SK-N-SH treated with all-trans-retinoic acid at 6 μM for 48 hours (cell line): Measurements from ENCODE around the gene ZCCHC17.

ENCODE experiments used
- ATAC-seq: fragments of 200-7000 bp; cut with Tn5 transposase; 3 replicates; pipeline ENCODE4 v1.9.1; 2020; ENCODE audit warnings: mild to moderate bottlenecking, moderate library complexity
- ARNTL ChIP-seq: fragments of 450-650 bp; formaldehyde crosslinking; IDR thresholded peaks from 2 replicates; pipeline ENCODE4 v1.5.0; 2020; ENCODE audit warnings: low read depth, mild to moderate bottlenecking, moderate library complexity, borderline replicate concordance
- BACH2 ChIP-seq: fragments of 250-450 bp; sonication (Bioruptor Pico); IDR thresholded peaks from 2 replicates; pipeline ENCODE4 v1.9.0; 2021; ENCODE audit warnings: mild to moderate bottlenecking, borderline replicate concordance
- CREB5 ChIP-seq: fragments of 250-450 bp; sonication (Bioruptor Pico); IDR thresholded peaks from 2 replicates; pipeline ENCODE4 v1.5.1; 2020; ENCODE audit warnings: low read depth, mild to moderate bottlenecking, moderate library complexity
- CSDC2 ChIP-seq: fragments of 250-450 bp; sonication (Bioruptor Pico); IDR thresholded peaks from 2 replicates; pipeline ENCODE4 v1.5.0; 2020; ENCODE audit warnings: mild to moderate bottlenecking, moderate library complexity
- CSRNP3 ChIP-seq: fragments of 250-450 bp; sonication (Bioruptor Pico); IDR thresholded peaks from 2 replicates; pipeline ENCODE4 v1.5.1; 2021; ENCODE audit warnings: mild to moderate bottlenecking, moderate library complexity
- GLIS3 ChIP-seq: fragments of 250-450 bp; sonication (Bioruptor Pico); IDR thresholded peaks from 2 replicates; pipeline ENCODE4 v1.5.0; 2020; ENCODE audit warnings: mild to moderate bottlenecking, moderate library complexity
- ISL1 ChIP-seq: fragments of 250-450 bp; sonication (Bioruptor Pico); IDR thresholded peaks from 2 replicates; pipeline ENCODE4 v2.1.2; 2022; ENCODE audit warnings: mild to moderate bottlenecking, moderate library complexity
- OSR1 ChIP-seq: fragments of 250-450 bp; sonication (Bioruptor Pico); IDR thresholded peaks from 2 replicates; pipeline ENCODE4 v1.8.0; 2022; ENCODE audit warnings: moderate library complexity, mild to moderate bottlenecking, inconsistent platforms
- POU6F1 ChIP-seq: fragments of 250-450 bp; sonication (Bioruptor Pico); IDR thresholded peaks from 2 replicates; pipeline ENCODE4 v1.8.0; 2021; ENCODE audit warnings: low read depth, mild to moderate bottlenecking, moderate library complexity, borderline replicate concordance
- PPARA ChIP-seq: fragments of 250-450 bp; sonication (Bioruptor Pico); IDR thresholded peaks from 2 replicates; pipeline ENCODE4 v1.5.0; 2020; ENCODE audit warnings: mild to moderate bottlenecking, borderline replicate concordance
- RARB ChIP-seq: fragments of 250-450 bp; sonication (Bioruptor Pico); IDR thresholded peaks from 2 replicates; pipeline ENCODE4 v1.8.0; 2021; ENCODE audit warnings: mild to moderate bottlenecking, moderate library complexity
- SNAI2 ChIP-seq: fragments of 250-450 bp; sonication (Bioruptor Pico); IDR thresholded peaks from 2 replicates; pipeline ENCODE4 v1.5.0; 2020; ENCODE audit warnings: mild to moderate bottlenecking, moderate library complexity
- TCF4 ChIP-seq: fragments of 250-450 bp; sonication (Bioruptor Pico); IDR thresholded peaks from 2 replicates; pipeline ENCODE4 v1.8.0; 2021; ENCODE audit warnings: mild to moderate bottlenecking, moderate library complexity, borderline replicate concordance
- TOX ChIP-seq: fragments of 250-450 bp; sonication (Bioruptor Pico); IDR thresholded peaks from 2 replicates; pipeline ENCODE4 v1.8.0; 2021; ENCODE audit warnings: mild to moderate bottlenecking, moderate library complexity, borderline replicate concordance
- ZC3H10 ChIP-seq: fragments of 250-450 bp; sonication (Bioruptor Pico); IDR thresholded peaks from 2 replicates; pipeline ENCODE4 v1.5.1; 2021; ENCODE audit warnings: mild to moderate bottlenecking, moderate library complexity
- ZFP3 ChIP-seq: fragments of 250-450 bp; sonication (Bioruptor Pico); IDR thresholded peaks from 2 replicates; pipeline ENCODE4 v1.5.0; 2020; ENCODE audit warnings: mild to moderate bottlenecking, moderate library complexity
- ZFP30 ChIP-seq: fragments of 450-650 bp; formaldehyde crosslinking; IDR thresholded peaks from 2 replicates; pipeline ENCODE4 v1.5.0; 2022; ENCODE audit warnings: mild to moderate bottlenecking, moderate library complexity
- ZNF565 ChIP-seq: fragments of 450-650 bp; formaldehyde crosslinking; conservative IDR thresholded peaks from 2 replicates; pipeline ENCODE4 v1.5.0; 2020; ENCODE audit warnings: low read depth, mild to moderate bottlenecking, moderate library complexity
- ZNF70 ChIP-seq: fragments of 450-650 bp; formaldehyde crosslinking; IDR thresholded peaks from 2 replicates; pipeline ENCODE4 v1.5.0; 2020; ENCODE audit warnings: mild to moderate bottlenecking, moderate library complexity
- ZNF8 ChIP-seq: fragments of 450-650 bp; formaldehyde crosslinking; IDR thresholded peaks from 2 replicates; pipeline ENCODE4 v1.5.0; 2020; ENCODE audit warnings: mild to moderate bottlenecking, moderate library complexity
- TF ChIP-seq, protein P1 (sequence below): fragments of 250-450 bp; sonication (Bioruptor Pico); IDR thresholded peaks from 2 replicates; pipeline ENCODE4 v1.8.0; 2020; ENCODE audit warnings: mild to moderate bottlenecking, moderate library complexity, borderline replicate concordance
- TF ChIP-seq, protein P2 (sequence below): fragments of 250-450 bp; sonication (Bioruptor Pico); IDR thresholded peaks from 2 replicates; pipeline ENCODE4 v1.5.0; 2020; ENCODE audit warnings: mild to moderate bottlenecking, moderate library complexity

Gene ZCCHC17

DNA sequence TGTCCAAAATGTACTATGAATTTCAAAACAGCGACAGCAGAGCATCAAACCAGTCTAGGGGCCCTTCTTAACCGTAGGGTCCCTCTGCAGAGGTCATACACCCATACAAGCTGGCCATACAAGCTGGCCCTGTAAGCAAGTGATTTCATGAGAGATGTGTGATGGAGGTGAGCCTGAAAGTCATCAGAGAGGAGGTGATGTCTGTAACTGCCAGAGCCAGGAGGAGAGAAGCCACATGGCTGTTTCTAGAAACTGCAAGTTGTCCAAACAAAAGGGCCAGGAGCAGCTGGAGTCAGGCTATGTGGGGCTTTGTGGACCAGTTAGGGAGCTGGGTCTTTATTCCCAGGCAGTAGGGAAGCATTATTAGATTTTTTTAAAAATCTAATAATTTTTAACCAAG lies 101.4 kb downstream of the ZCCHC17 start:
- no peak for ATAC-seq
- TF ChIP-seq OSR1 (no peak), PPARA (CRISPR knock-in tag) (no peak), ZC3H10 (CRISPR knock-in tag) (no peak), TOX (CRISPR knock-in tag) (no peak), GLIS3 (CRISPR knock-in tag) (no peak), RARB (CRISPR knock-in tag) (no peak), SNAI2 (CRISPR knock-in tag) (no peak), CSDC2 (CRISPR knock-in tag) (no peak), TCF4 (CRISPR knock-in tag) (no peak), ZFP30 (CRISPR knock-in tag) (no peak), BACH2 (CRISPR knock-in tag) (no peak), ZNF8 (CRISPR knock-in tag) (no peak), ARNTL (CRISPR knock-in tag) (no peak), ZFP3 (CRISPR knock-in tag) (no peak)
- TF ChIP-seq, protein P1, sequence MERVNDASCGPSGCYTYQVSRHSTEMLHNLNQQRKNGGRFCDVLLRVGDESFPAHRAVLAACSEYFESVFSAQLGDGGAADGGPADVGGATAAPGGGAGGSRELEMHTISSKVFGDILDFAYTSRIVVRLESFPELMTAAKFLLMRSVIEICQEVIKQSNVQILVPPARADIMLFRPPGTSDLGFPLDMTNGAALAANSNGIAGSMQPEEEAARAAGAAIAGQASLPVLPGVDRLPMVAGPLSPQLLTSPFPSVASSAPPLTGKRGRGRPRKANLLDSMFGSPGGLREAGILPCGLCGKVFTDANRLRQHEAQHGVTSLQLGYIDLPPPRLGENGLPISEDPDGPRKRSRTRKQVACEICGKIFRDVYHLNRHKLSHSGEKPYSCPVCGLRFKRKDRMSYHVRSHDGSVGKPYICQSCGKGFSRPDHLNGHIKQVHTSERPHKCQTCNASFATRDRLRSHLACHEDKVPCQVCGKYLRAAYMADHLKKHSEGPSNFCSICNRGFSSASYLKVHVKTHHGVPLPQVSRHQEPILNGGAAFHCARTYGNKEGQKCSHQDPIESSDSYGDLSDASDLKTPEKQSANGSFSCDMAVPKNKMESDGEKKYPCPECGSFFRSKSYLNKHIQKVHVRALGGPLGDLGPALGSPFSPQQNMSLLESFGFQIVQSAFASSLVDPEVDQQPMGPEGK (CRISPR knock-in tag) = no peak
- TF ChIP-seq, protein P2, sequence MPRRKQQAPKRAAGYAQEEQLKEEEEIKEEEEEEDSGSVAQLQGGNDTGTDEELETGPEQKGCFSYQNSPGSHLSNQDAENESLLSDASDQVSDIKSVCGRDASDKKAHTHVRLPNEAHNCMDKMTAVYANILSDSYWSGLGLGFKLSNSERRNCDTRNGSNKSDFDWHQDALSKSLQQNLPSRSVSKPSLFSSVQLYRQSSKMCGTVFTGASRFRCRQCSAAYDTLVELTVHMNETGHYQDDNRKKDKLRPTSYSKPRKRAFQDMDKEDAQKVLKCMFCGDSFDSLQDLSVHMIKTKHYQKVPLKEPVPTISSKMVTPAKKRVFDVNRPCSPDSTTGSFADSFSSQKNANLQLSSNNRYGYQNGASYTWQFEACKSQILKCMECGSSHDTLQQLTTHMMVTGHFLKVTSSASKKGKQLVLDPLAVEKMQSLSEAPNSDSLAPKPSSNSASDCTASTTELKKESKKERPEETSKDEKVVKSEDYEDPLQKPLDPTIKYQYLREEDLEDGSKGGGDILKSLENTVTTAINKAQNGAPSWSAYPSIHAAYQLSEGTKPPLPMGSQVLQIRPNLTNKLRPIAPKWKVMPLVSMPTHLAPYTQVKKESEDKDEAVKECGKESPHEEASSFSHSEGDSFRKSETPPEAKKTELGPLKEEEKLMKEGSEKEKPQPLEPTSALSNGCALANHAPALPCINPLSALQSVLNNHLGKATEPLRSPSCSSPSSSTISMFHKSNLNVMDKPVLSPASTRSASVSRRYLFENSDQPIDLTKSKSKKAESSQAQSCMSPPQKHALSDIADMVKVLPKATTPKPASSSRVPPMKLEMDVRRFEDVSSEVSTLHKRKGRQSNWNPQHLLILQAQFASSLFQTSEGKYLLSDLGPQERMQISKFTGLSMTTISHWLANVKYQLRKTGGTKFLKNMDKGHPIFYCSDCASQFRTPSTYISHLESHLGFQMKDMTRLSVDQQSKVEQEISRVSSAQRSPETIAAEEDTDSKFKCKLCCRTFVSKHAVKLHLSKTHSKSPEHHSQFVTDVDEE = no peak

DNA sequence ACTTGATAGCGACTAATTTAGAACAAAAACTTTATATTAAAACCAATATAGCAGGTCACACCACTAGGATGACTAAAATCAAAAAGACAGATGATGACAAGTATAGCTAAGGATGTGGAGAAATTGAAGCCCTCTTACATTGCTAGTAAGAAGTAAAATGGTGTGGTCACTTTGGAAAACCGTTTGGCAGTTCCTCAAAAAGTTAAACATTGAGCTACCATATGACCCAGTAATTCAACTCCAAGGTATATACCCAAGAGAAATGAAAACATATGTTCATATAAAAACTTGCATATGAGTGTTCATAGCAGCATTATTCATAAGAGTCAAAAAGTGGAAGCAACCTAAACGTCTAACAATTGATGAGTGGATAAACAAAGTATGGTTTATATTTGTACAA lies 103.1 kb downstream of the ZCCHC17 start:
- ATAC-seq = no peak
- TF ChIP-seq OSR1 = no peak

DNA sequence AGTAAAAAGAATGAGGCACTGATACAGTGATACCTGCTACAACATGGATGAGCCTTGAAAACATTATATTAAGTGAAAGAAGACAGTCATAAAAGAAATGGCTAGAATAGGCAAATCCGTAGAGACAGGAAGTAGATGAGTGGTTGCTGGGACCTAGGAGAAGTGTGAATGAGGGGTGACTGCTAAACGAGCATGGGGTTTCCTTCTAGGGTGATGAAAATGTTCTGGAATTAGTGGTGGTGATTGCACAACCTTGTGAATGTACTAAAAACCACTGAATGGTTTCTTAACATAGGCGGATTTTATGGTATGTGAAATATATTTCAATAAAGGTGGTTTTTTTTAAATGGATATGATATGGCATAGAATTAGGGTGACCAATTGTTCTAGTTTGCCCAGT lies 103.6 kb downstream of the ZCCHC17 start:
- no peak for ATAC-seq
- TF ChIP-seq ARNTL (CRISPR knock-in tag) (no peak), ZNF565 (no peak), PPARA (CRISPR knock-in tag) (no peak), POU6F1 (CRISPR knock-in tag) (no peak)

DNA sequence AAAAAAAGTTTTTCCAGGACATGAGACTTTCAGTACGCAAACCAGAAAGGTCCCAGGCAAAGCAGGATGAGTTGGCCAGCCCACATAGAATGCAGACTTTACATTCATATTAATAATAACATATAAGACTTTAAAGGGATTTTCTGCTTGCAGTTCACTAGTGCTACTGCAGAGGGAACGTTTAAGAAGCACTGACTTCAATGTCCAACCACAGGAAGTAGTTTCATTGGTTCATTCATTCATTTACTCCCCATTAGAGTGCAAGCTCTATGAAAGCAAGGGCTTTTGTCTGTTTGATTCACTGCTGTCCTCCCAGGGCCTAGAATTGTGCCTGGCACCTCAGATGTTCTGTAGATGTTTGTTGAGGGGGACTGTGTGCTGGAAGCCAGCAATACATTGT lies 104.4 kb downstream of the ZCCHC17 start:
- ATAC-seq = no peak
- no peak for TF ChIP-seq ZNF70
- TF ChIP-seq OSR1 = no peak
- TF ChIP-seq GLIS3 (CRISPR knock-in tag) = no peak
- no peak for TF ChIP-seq PPARA (CRISPR knock-in tag)
- no peak for TF ChIP-seq RARB (CRISPR knock-in tag)
- no peak for TF ChIP-seq ISL1 (CRISPR knock-in tag)
- TF ChIP-seq ARNTL (CRISPR knock-in tag) = no peak
- no peak for TF ChIP-seq ZC3H10 (CRISPR knock-in tag)
- TF ChIP-seq, protein P1 (CRISPR knock-in tag) = no peak
- no peak for TF ChIP-seq CREB5 (CRISPR knock-in tag)
- no peak for TF ChIP-seq ZNF8 (CRISPR knock-in tag)
- TF ChIP-seq CSRNP3 (CRISPR knock-in tag) = no peak
- TF ChIP-seq POU6F1 (CRISPR knock-in tag) = no peak
